ENCODE results near the gene RTBDN.

RTBDN gene

GRCh38 chr19:12834566-12834943 lies at the start of gene RTBDN:
TSS of gene RTBDN (minus strand) at chr19:12834579. CDS start at chr19:12829979, 4,600 bp downstream.
- DNase-seq, result no peak

- DNase-seq, result no peak
Measured at GRCh38 chr19:12882589-12882988, 48.2 kb upstream of the RTBDN start.

- DNase-seq, result peak; percentile 85
Measured at GRCh38 chr19:12881172-12881808, 46.9 kb upstream of the RTBDN start, which contains the start of gene DNASE2. TSS of gene DNASE2 (minus strand) at chr19:12881449. CDS start at chr19:12881375, 74 bp downstream.

GRCh38 chr19:12880551-12881171 lies 46.3 kb upstream of the RTBDN start:
- peak; percentile 39 for DNase-seq

GRCh38 chr19:12875086-12875485 lies 40.7 kb upstream of the RTBDN start:
- DNase-seq, result no peak

- no peak for DNase-seq
Measured at GRCh38 chr19:12873891-12874745, 39.7 kb upstream of the RTBDN start.

GRCh38 chr19:12872941-12873890 lies 38.8 kb upstream of the RTBDN start:
- peak; percentile 68 for DNase-seq

GRCh38 chr19:12872255-12872654 lies 37.9 kb upstream of the RTBDN start:
- DNase-seq, result no peak

GRCh38 chr19:12871681-12872080 lies 37.3 kb upstream of the RTBDN start:
- DNase-seq, result no peak

GRCh38 chr19:12868540-12869112 lies 34.2 kb upstream of the RTBDN start:
- DNase-seq, result no peak

- DNase-seq, result peak; percentile 73
Measured at GRCh38 chr19:12867120-12868099, 33.0 kb upstream of the RTBDN start.

GRCh38 chr19:12866416-12867119 lies 32.2 kb upstream of the RTBDN start:
- no peak for DNase-seq

GRCh38 chr19:12865746-12866415 lies 31.5 kb upstream of the RTBDN start:
- no peak for DNase-seq

GRCh38 chr19:12864721-12865715 lies 30.6 kb upstream of the RTBDN start:
- DNase-seq, result no peak

GRCh38 chr19:12864143-12864542 lies 29.8 kb upstream of the RTBDN start:
- no peak for DNase-seq

GRCh38 chr19:12859546-12859945 lies 25.2 kb upstream of the RTBDN start:
- no peak for DNase-seq

GRCh38 chr19:12858041-12858928 lies 23.9 kb upstream of the RTBDN start:
- DNase-seq, result no peak

Measured in activated T-cell treated with anti-CD3 and anti-CD28 coated beads, Interleukin-2, amount 50 U/mL, for 1 hour (primary cell).